Esophagus muscularis mucosa (tissue), 3 donors: ENCODE data around the gene TSPYL1.

Experiments used
- POLR2A ChIP-seq: fragments of 450-650 bp; IDR thresholded peaks from one replicate; pipeline ENCODE4 v1.6.1; 2017; ENCODE audit warnings: antibody characterized with exemption, moderate library complexity, mild to moderate bottlenecking, low read depth
- TF ChIP-seq, protein P1 (sequence below), 3 experiments: fragments of 200-600 bp in 2 of 3; fragments of 450-650 bp in 1 of 3; sonication (generic) in 2 of 3; IDR thresholded peaks; one replicate each; pipeline ENCODE4 v1.5.1; 2017 to 2019; ENCODE audit warnings: antibody characterized with exemption in 3 of 3, mild to moderate bottlenecking in 2 of 3, moderate library complexity in 1 of 3

DNA sequence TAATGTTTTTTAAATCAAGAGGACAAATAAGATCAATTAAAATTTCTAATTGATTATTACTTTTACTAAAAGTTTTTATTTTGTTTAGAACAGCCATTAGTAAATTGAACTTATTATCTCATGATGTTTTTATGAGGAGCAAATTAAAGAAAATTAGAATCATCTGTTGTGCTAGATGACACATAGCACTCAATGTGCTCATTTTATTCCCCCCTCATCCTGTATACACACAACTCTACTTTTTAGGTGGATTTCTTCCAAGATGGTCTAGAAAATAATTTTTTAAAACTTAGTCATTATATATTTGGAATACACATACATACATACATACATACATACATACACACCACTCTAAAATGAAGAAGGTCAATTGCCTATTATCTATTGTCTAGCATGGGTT, 29.3 kb upstream of the TSPYL1 start:
- TF ChIP-seq, protein P1, sequence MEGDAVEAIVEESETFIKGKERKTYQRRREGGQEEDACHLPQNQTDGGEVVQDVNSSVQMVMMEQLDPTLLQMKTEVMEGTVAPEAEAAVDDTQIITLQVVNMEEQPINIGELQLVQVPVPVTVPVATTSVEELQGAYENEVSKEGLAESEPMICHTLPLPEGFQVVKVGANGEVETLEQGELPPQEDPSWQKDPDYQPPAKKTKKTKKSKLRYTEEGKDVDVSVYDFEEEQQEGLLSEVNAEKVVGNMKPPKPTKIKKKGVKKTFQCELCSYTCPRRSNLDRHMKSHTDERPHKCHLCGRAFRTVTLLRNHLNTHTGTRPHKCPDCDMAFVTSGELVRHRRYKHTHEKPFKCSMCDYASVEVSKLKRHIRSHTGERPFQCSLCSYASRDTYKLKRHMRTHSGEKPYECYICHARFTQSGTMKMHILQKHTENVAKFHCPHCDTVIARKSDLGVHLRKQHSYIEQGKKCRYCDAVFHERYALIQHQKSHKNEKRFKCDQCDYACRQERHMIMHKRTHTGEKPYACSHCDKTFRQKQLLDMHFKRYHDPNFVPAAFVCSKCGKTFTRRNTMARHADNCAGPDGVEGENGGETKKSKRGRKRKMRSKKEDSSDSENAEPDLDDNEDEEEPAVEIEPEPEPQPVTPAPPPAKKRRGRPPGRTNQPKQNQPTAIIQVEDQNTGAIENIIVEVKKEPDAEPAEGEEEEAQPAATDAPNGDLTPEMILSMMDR (IDR thresholded peaks at IDR 0.05) = no peak
- TF ChIP-seq POLR2A = no peak
